ENCODE results near the gene ACAP3. TPM values are rescaled to one million over a fixed set of nuclear protein-coding genes. Genes with fewer than 3 reads are reported as not detected.

ACAP3 gene
- total RNA-seq, 6 experiments from 2014 or later: 39.4 to 50.8 (median 42.6) TPM

GRCh38 chr1:1337793-1338147, 30.0 kb upstream of the ACAP3 start:
- Mint-ChIP-seq H3K36me3 (ENCODE audit: low read depth) (peaks cover 11% of the 10 kb centered on the region), H3K9me3 (no peaks in the 10 kb centered on the region), H3K27me3 (ENCODE audit: insufficient read depth) (peaks cover 5% of the 10 kb centered on the region)

DNA sequence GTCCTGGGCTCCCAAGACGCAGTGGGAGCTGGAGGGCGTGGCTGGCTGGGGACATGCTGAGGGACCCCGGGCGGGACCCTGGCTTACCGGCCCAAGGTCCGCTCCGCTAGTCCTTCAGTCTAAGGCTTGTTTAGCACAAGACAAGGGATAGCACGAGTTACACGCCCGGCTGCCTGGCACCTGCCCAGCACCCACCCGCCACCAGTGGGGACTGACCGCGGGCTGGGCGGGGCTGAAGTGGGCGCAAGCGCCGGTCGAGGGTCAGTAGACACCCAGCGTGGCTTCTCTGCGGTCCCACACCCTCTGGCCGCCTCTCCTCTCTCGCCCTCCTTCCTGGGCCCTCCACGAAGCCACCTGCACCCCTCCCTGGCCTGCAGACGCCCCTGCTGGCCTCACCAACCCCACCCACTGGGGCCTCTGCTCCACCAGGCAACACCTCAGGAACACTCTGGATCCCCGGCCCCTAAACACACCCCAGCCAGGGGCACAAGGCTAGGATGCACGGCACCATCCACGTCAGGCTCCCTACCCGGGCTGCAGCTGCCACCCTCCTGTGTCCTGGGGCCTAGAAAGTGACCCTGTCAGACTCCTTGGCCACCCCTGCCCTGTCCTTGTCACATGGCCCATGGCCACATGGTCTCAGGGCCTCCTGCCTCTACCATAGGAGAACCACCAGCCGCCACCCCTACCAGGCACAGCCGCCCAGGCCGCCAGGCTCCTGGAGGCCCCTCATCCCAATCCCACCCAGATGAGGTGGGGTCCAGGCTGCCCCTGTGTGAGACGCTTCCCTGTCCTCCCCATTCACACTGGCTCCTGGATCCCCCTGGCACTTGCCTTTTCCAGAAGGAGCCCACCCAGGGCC, 29.4 kb upstream of the ACAP3 start:
- no peaks in the 10 kb centered on the region for H3K9me3 Mint-ChIP-seq
- H3K4me1 Mint-ChIP-seq (ENCODE audit: low read depth): no peaks in the 10 kb centered on the region
- H3K36me3 Mint-ChIP-seq (ENCODE audit: low read depth): peaks cover 11% of the 10 kb centered on the region
- H3K27me3 Mint-ChIP-seq (ENCODE audit: insufficient read depth): peaks cover 6% of the 10 kb centered on the region
- no peak for DNase-seq
- TF ChIP-seq, protein P1, sequence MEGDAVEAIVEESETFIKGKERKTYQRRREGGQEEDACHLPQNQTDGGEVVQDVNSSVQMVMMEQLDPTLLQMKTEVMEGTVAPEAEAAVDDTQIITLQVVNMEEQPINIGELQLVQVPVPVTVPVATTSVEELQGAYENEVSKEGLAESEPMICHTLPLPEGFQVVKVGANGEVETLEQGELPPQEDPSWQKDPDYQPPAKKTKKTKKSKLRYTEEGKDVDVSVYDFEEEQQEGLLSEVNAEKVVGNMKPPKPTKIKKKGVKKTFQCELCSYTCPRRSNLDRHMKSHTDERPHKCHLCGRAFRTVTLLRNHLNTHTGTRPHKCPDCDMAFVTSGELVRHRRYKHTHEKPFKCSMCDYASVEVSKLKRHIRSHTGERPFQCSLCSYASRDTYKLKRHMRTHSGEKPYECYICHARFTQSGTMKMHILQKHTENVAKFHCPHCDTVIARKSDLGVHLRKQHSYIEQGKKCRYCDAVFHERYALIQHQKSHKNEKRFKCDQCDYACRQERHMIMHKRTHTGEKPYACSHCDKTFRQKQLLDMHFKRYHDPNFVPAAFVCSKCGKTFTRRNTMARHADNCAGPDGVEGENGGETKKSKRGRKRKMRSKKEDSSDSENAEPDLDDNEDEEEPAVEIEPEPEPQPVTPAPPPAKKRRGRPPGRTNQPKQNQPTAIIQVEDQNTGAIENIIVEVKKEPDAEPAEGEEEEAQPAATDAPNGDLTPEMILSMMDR (IDR thresholded peaks at IDR 0.05): no peak
- H3K4me3 Mint-ChIP-seq: no peak overlapping the region
- no peak overlapping the region for H3K27ac Mint-ChIP-seq

More at GRCh38 chr1:1337793-1338147, 30.0 kb upstream of the ACAP3 start:
- DNase-seq: no peak
- H3K4me3 Mint-ChIP-seq: no peak overlapping the region
- H3K27ac Mint-ChIP-seq: no peak overlapping the region
- no peaks in the 10 kb centered on the region for H3K4me1 Mint-ChIP-seq (ENCODE audit: low read depth)
- TF ChIP-seq, protein P1 (IDR thresholded peaks at IDR 0.05): no peak

GRCh38 chr1:1336446-1336845, 28.7 kb upstream of the ACAP3 start:
- TF ChIP-seq, protein P1 (IDR thresholded peaks at IDR 0.05): no peak
- H3K36me3 Mint-ChIP-seq (ENCODE audit: low read depth): peaks cover 11% of the 10 kb centered on the region
- no peak for DNase-seq
- no peak overlapping the region for H3K4me3 Mint-ChIP-seq
- peaks cover 12% of the 10 kb centered on the region for H3K27me3 Mint-ChIP-seq (ENCODE audit: insufficient read depth)
- no peak overlapping the region for H3K27ac Mint-ChIP-seq
- no peaks in the 10 kb centered on the region for H3K4me1 Mint-ChIP-seq (ENCODE audit: low read depth)
- no peaks in the 10 kb centered on the region for H3K9me3 Mint-ChIP-seq

- DNase-seq: no peak
- Mint-ChIP-seq H3K4me3 (no peak overlapping the region), H3K27ac (no peak overlapping the region), H3K36me3 (ENCODE audit: low read depth) (peaks cover 5% of the 10 kb centered on the region), H3K9me3 (no peaks in the 10 kb centered on the region), H3K27me3 (ENCODE audit: insufficient read depth) (peaks cover 17% of the 10 kb centered on the region), H3K4me1 (ENCODE audit: low read depth) (no peaks in the 10 kb centered on the region)
- TF ChIP-seq, protein P1 (IDR thresholded peaks at IDR 0.05): no peak
These were observed 28.1 kb upstream of the ACAP3 start for GRCh38 chr1:1335792-1336248.

- DNase-seq: no peak
- Mint-ChIP-seq H3K27me3 (ENCODE audit: insufficient read depth) (peaks cover 18% of the 10 kb centered on the region), H3K9me3 (no peaks in the 10 kb centered on the region), H3K4me3 (no peak overlapping the region), H3K4me1 (ENCODE audit: low read depth) (no peaks in the 10 kb centered on the region), H3K36me3 (ENCODE audit: low read depth) (no peaks in the 10 kb centered on the region; the same call in 1 of the 2 replicates), H3K27ac (no peak overlapping the region)
- TF ChIP-seq, protein P1 (IDR thresholded peaks at IDR 0.05): no peak
These were observed 27.6 kb upstream of the ACAP3 start for GRCh38 chr1:1335283-1335682.
